Astrocyte of the hippocampus (primary cell): ENCODE data around the gene ACSF3.
"Not testable (repeated sequence)": the region's sequence is repeated elsewhere in the genome, so short reads cannot be mapped to it uniquely, and the experiment has no call there.

Experiments used
- DNase-seq: peaks from one replicate; pipeline ENCODE4 v3.0.0; 2011; ENCODE audit warnings: low read depth, low spot score

The ACSF3 gene

GRCh38 chr16:89073346-89074071 lies 20.1 kb upstream of the ACSF3 start:
- no peak for DNase-seq

- DNase-seq = not testable (repeated sequence)
These were observed 19.5 kb upstream of the ACSF3 start for GRCh38 chr16:89074072-89074674.

- DNase-seq = no peak
These were observed 18.6 kb upstream of the ACSF3 start for GRCh38 chr16:89074803-89075688.

GRCh38 chr16:89076159-89076558 lies 17.5 kb upstream of the ACSF3 start:
- DNase-seq = no peak

GRCh38 chr16:89077076-89077475 lies 16.6 kb upstream of the ACSF3 start:
- DNase-seq = no peak

- DNase-seq = no peak
These were observed 15.5 kb upstream of the ACSF3 start for GRCh38 chr16:89078172-89078571.

- DNase-seq = no peak
These were observed 14.1 kb upstream of the ACSF3 start for GRCh38 chr16:89079434-89079980.

GRCh38 chr16:89080196-89080853 lies 13.3 kb upstream of the ACSF3 start:
- no peak for DNase-seq

GRCh38 chr16:89081556-89081955 lies 12.1 kb upstream of the ACSF3 start:
- no peak for DNase-seq

GRCh38 chr16:89084411-89084810 lies 9.2 kb upstream of the ACSF3 start:
- no peak for DNase-seq

GRCh38 chr16:89084814-89085612 lies 8.6 kb upstream of the ACSF3 start:
- DNase-seq = no peak

- DNase-seq = no peak
These were observed 7.9 kb upstream of the ACSF3 start for GRCh38 chr16:89085755-89086154.

- DNase-seq = no peak
These were observed 5.6 kb upstream of the ACSF3 start for GRCh38 chr16:89087922-89088497.

GRCh38 chr16:89089120-89089519 lies 4.5 kb upstream of the ACSF3 start:
- DNase-seq = no peak

GRCh38 chr16:89090182-89090630 lies 3.4 kb upstream of the ACSF3 start:
- no peak for DNase-seq

GRCh38 chr16:89090669-89091426 lies 2.8 kb upstream of the ACSF3 start:
- DNase-seq = no peak

GRCh38 chr16:89092013-89092412 lies 1.6 kb upstream of the ACSF3 start:
- DNase-seq = no peak

- not testable (repeated sequence) for DNase-seq
These were observed 425 bp upstream of the ACSF3 start for GRCh38 chr16:89093252-89093601.

- no peak for DNase-seq
These were observed 714 bp downstream of the ACSF3 start for GRCh38 chr16:89094252-89094879.
